HG03521 (cell line): Measurements from ENCODE around the gene TUB.

Experiments used
- ATAC-seq: cut with Tn5 transposase; IDR thresholded peaks from one replicate; pipeline ENCODE4 v1.9.1; 2021; ENCODE audit warnings: mild to moderate bottlenecking, moderate library complexity; ENCODE audit not compliant: unreplicated experiment

The TUB gene

GRCh38 chr11:8089791-8090510, 8.9 kb downstream of the TUB start:
- ATAC-seq: no peak

GRCh38 chr11:8090756-8091155, 9.7 kb downstream of the TUB start:
- ATAC-seq: no peak

GRCh38 chr11:8091721-8092120, 10.7 kb downstream of the TUB start:
- no peak for ATAC-seq

GRCh38 chr11:8092587-8093424, 11.8 kb downstream of the TUB start:
- peak; percentile 68 for ATAC-seq

GRCh38 chr11:8093931-8094575, 13.0 kb downstream of the TUB start:
- ATAC-seq: no peak

- ATAC-seq: no peak
Observed at GRCh38 chr11:8094656-8095055, 13.6 kb downstream of the TUB start.

- no peak for ATAC-seq
Observed at GRCh38 chr11:8095371-8095770, 14.4 kb downstream of the TUB start.

GRCh38 chr11:8095806-8096522, 15.0 kb downstream of the TUB start:
- ATAC-seq: no peak

GRCh38 chr11:8096575-8096974, 15.6 kb downstream of the TUB start:
- ATAC-seq: no peak

- ATAC-seq: no peak
Observed at GRCh38 chr11:8097062-8097461, 16.1 kb downstream of the TUB start.

GRCh38 chr11:8097468-8097867, 16.5 kb downstream of the TUB start:
- ATAC-seq: no peak

GRCh38 chr11:8097926-8098325, 16.9 kb downstream of the TUB start:
- ATAC-seq: no peak

- no peak for ATAC-seq
Observed at GRCh38 chr11:8098361-8098760, 17.4 kb downstream of the TUB start.

- ATAC-seq: no peak
Observed at GRCh38 chr11:8098879-8099278, 17.9 kb downstream of the TUB start.

- ATAC-seq: no peak
Observed at GRCh38 chr11:8099291-8099899, 18.4 kb downstream of the TUB start.

GRCh38 chr11:8100158-8100557, 19.1 kb downstream of the TUB start:
- ATAC-seq: no peak

GRCh38 chr11:8100605-8101004, 19.6 kb downstream of the TUB start:
- ATAC-seq: no peak

GRCh38 chr11:8101421-8101820, 20.4 kb downstream of the TUB start:
- ATAC-seq: no peak

- no peak for ATAC-seq
Observed at GRCh38 chr11:8102296-8102915, 21.4 kb downstream of the TUB start.

- ATAC-seq: no peak
Observed at GRCh38 chr11:8102965-8103364, 22.0 kb downstream of the TUB start.
